Natural killer cell (primary cell): ENCODE data around the gene RABGAP1L. TPM values are rescaled to one million over a fixed set of nuclear protein-coding genes. Genes with fewer than 3 reads are reported as not detected.

Source experiments
- ATAC-seq, 3 donors: fragments of 150-1000 bp in 2 of 3; fragments of 200-7000 bp in 1 of 3; cut with Tn5 transposase; 1 replicate in 1 of 3; 2 replicates in 2 of 3; pipeline ENCODE4 v1.10.0; 2021; ENCODE audit warnings: mild to moderate bottlenecking in 2 of 3, moderate library complexity in 2 of 3
- DNase-seq, 2 donors: peaks; one replicate each; pipeline versions ENCODE4 v3.0.0 to v3.0.0-alpha.2; 2013 to 2021; ENCODE audit warnings: mixed read lengths in 1 of 2
- H3K27ac ChIP-seq: one replicate; pipeline ENCODE4 v1.5.1; 2013; ENCODE audit warnings: mild to moderate bottlenecking, low read length
- H3K27me3 ChIP-seq: one replicate; pipeline ENCODE4 v1.6.1; 2013; ENCODE audit warnings: low read length; ENCODE audit not compliant: control insufficient read depth, insufficient read depth
- H3K36me3 ChIP-seq: one replicate; pipeline ENCODE4 v1.6.1; 2013; ENCODE audit warnings: low read length; ENCODE audit not compliant: control insufficient read depth, insufficient read depth
- H3K4me1 ChIP-seq: one replicate; pipeline ENCODE4 v1.6.1; 2013; ENCODE audit warnings: low read length; ENCODE audit not compliant: control insufficient read depth, insufficient read depth
- H3K4me3 ChIP-seq: one replicate; pipeline ENCODE4 v1.5.1; 2013; ENCODE audit warnings: low read length
- H3K9me3 ChIP-seq: one replicate; pipeline ENCODE4 v1.6.1; 2013; ENCODE audit warnings: low read length; ENCODE audit not compliant: control insufficient read depth, insufficient read depth
- H3K27ac Mint-ChIP-seq, 2 donors: one replicate each; pipeline ENCODE4 v1.8.0; 2022; ENCODE audit warnings: mild to moderate bottlenecking in 2 of 2, mixed read lengths in 2 of 2, moderate library complexity in 1 of 2
- H3K27me3 Mint-ChIP-seq, 2 donors: one replicate each; pipeline ENCODE4 v1.8.0; 2022; ENCODE audit warnings: low read depth in 2 of 2, mixed read lengths in 2 of 2
- H3K36me3 Mint-ChIP-seq: one replicate; pipeline ENCODE4 v1.8.0; 2022; ENCODE audit warnings: mixed read lengths
- H3K4me1 Mint-ChIP-seq, 2 donors: one replicate each; pipeline ENCODE4 v1.8.0; 2022; ENCODE audit warnings: mixed read lengths in 2 of 2
- H3K4me3 Mint-ChIP-seq: one replicate; pipeline ENCODE4 v1.8.0; 2022; ENCODE audit warnings: mild to moderate bottlenecking, moderate library complexity, mixed read lengths
- H3K9me3 Mint-ChIP-seq, 2 donors: one replicate each; pipeline ENCODE4 v1.8.0; 2022; ENCODE audit warnings: mixed read lengths in 2 of 2
- CTCF ChIP-seq: fragments of 200-600 bp; IDR thresholded peaks from one replicate; pipeline ENCODE4 v1.8.0; 2022; ENCODE audit warnings: antibody characterized with exemption
- WGBS: methylation state at CpG from one replicate; pipeline ENCODE4 v1.1.7; 2013; ENCODE audit warnings: missing lambda C conversion rate; ENCODE audit not compliant: insufficient coverage; 5-methylcytosine and 5-hydroxymethylcytosine counted together
- intact Hi-C: fragments of 100-400 bp; cut with micrococcal nuclease; formaldehyde crosslinking; loops from one replicate; pipeline ENCODE4 v1.14.2; 2022
- total RNA-seq, 4 donors: library from RNA; stranded (reverse); fragments of 120-200 nt in 1 of 4; gene quantifications; one replicate each; pipeline versions ENCODE4 v1.2.3 to v1.2.4, GENCODE V29; 2013 to 2022

RABGAP1L gene
- total RNA-seq, 3 donors from 2014 or later (not counting 1 experiment from before 2014, with no cell fraction given): 145 to 168 (median 153) TPM

- peaks cover 29 to 39% of the 10 kb centered on the region in 2 donors for H3K4me1 Mint-ChIP-seq
- no peak for TF ChIP-seq CTCF
- H3K36me3 Mint-ChIP-seq: peaks cover 48% of the 10 kb centered on the region
- H3K4me3 Mint-ChIP-seq: no peak overlapping the region
- no peak overlapping the region for H3K27ac ChIP-seq
- peaks cover 19% of the 10 kb centered on the region for H3K9me3 ChIP-seq
- no peak overlapping the region for H3K4me3 ChIP-seq
- peaks cover 14 to 23% of the 10 kb centered on the region in 2 donors for H3K9me3 Mint-ChIP-seq
- ATAC-seq (no peak), DNase-seq (no peak)
- 100% methylated on average over 1 of the region's 1 CpG for whole genome bisulfite sequencing
- H3K36me3 ChIP-seq: peaks cover 10% of the 10 kb centered on the region
- H3K27ac Mint-ChIP-seq: no peak overlapping the region
- H3K27me3 Mint-ChIP-seq: no peaks in the 10 kb centered on the region
- no peaks in the 10 kb centered on the region for H3K27me3 ChIP-seq
- intact Hi-C loops: no loop called here
- peaks cover 6% of the 10 kb centered on the region for H3K4me1 ChIP-seq
These were observed 163.0 kb downstream of the RABGAP1L start for GRCh38 chr1:174322202-174322862.

- no peak overlapping the region for H3K27ac ChIP-seq
- H3K36me3 ChIP-seq: peaks cover 10% of the 10 kb centered on the region
- H3K4me3 ChIP-seq: no peak overlapping the region
- 93% methylated on average over 1 of the region's 1 CpG for WGBS
- Mint-ChIP-seq H3K27ac (peak overlapping the region; percentile 40 to 70), H3K9me3 (peaks cover 13 to 14% of the 10 kb centered on the region in 2 donors), H3K36me3 (peaks cover 46% of the 10 kb centered on the region), H3K4me1 (peaks cover 18 to 27% of the 10 kb centered on the region in 2 donors), H3K27me3 (no peaks in the 10 kb centered on the region), H3K4me3 (peak overlapping the region; percentile 41)
- intact Hi-C loops: no loop called here
- H3K27me3 ChIP-seq: no peaks in the 10 kb centered on the region
- no peak for TF ChIP-seq CTCF
- H3K4me1 ChIP-seq: peaks cover 6% of the 10 kb centered on the region
- ATAC-seq (no peak), DNase-seq (no peak)
- peaks cover 19% of the 10 kb centered on the region for H3K9me3 ChIP-seq
These were observed 165.2 kb downstream of the RABGAP1L start for GRCh38 chr1:174324493-174324892.

GRCh38 chr1:174324939-174325338 is 165.6 kb downstream of the RABGAP1L start:
- H3K4me1 ChIP-seq: peaks cover 6% of the 10 kb centered on the region
- intact Hi-C loops: no loop called here
- no peak for TF ChIP-seq CTCF
- H3K4me3 ChIP-seq: no peak overlapping the region
- Mint-ChIP-seq H3K4me3 (peak overlapping the region; percentile 41), H3K36me3 (peaks cover 41% of the 10 kb centered on the region), H3K9me3 (peaks cover 12 to 14% of the 10 kb centered on the region in 2 donors), H3K27me3 (no peaks in the 10 kb centered on the region), H3K4me1 (peaks cover 18 to 27% of the 10 kb centered on the region in 2 donors), H3K27ac (peak overlapping the region; percentile 40 to 70)
- H3K27ac ChIP-seq: no peak overlapping the region
- H3K27me3 ChIP-seq: no peaks in the 10 kb centered on the region
- ATAC-seq: peak in 1 of 3 donors; percentile 53
- peaks cover 10% of the 10 kb centered on the region for H3K36me3 ChIP-seq
- DNase-seq: no peak
- no CpG with 5 or more reads among the region's 1 CpG for WGBS
- peaks cover 19% of the 10 kb centered on the region for H3K9me3 ChIP-seq

GRCh38 chr1:174326278-174326677 is 167.0 kb downstream of the RABGAP1L start:
- Mint-ChIP-seq H3K9me3 (peaks cover 9% of the 10 kb centered on the region in 2 donors), H3K4me1 (peaks cover 23 to 34% of the 10 kb centered on the region in 2 donors), H3K36me3 (peaks cover 28% of the 10 kb centered on the region), H3K27ac (no peak overlapping the region), H3K4me3 (no peak overlapping the region), H3K27me3 (no peaks in the 10 kb centered on the region)
- no peak for TF ChIP-seq CTCF
- H3K4me1 ChIP-seq: peaks cover 6% of the 10 kb centered on the region
- H3K27me3 ChIP-seq: no peaks in the 10 kb centered on the region
- peaks cover 10% of the 10 kb centered on the region for H3K36me3 ChIP-seq
- no peak for DNase-seq
- H3K4me3 ChIP-seq: no peak overlapping the region
- intact Hi-C loops: no loop called here
- 99% methylated on average over 3 of the region's 3 CpGs for WGBS
- no peak overlapping the region for H3K27ac ChIP-seq
- peaks cover 11% of the 10 kb centered on the region for H3K9me3 ChIP-seq
- no peak for ATAC-seq
